Thoracic aorta (tissue), 2 donors: ENCODE results near the gene LRRC4B. TPM values are rescaled to one million over a fixed set of nuclear protein-coding genes. Genes with fewer than 3 reads are reported as not detected.

Experiments used
- ATAC-seq: fragments of 150-250 bp; one replicate; pipeline ENCODE4 v1.8.0; 2017; ENCODE audit warnings: low read depth; ENCODE audit not compliant: insufficient number of reproducible peaks, low FRiP score
- DNase-seq: peaks from one replicate; pipeline ENCODE4 v3.0.0-alpha.2; 2020; ENCODE audit warnings: low spot score
- H3K27ac ChIP-seq, 2 donors: fragments of 200-600 bp; sonication (generic); 1 replicate in 1 of 2; 2 replicates in 1 of 2; pipeline ENCODE4 v1.5.1; 2016; ENCODE audit warnings: mild to moderate bottlenecking in 2 of 2, moderate library complexity in 2 of 2
- H3K27me3 ChIP-seq: fragments of 200-600 bp; sonication (generic); replicated peaks from 2 replicates; pipeline ENCODE4 v1.6.0; 2016; ENCODE audit warnings: mild to moderate bottlenecking; ENCODE audit not compliant: insufficient read depth
- H3K36me3 ChIP-seq: fragments of 200-600 bp; sonication (generic); one replicate; pipeline ENCODE4 v1.5.1; 2016
- H3K4me1 ChIP-seq, 2 donors: fragments of 200-600 bp; sonication (generic); 1 replicate in 1 of 2; 2 replicates in 1 of 2; pipeline versions ENCODE4 v1.5.1 to v1.6.0; 2016; ENCODE audit warnings: low read depth in 2 of 2, mild to moderate bottlenecking in 1 of 2; ENCODE audit not compliant: control insufficient read depth in 1 of 2
- H3K4me3 ChIP-seq: fragments of 200-600 bp; sonication (generic); 2 replicates; pipeline ENCODE4 v1.5.1; 2016; ENCODE audit warnings: mild to moderate bottlenecking
- H3K9me3 ChIP-seq: fragments of 200-600 bp; sonication (generic); 2 replicates; pipeline ENCODE4 v1.5.1; 2016
- CTCF ChIP-seq: fragments of 200-600 bp; sonication (generic); IDR thresholded peaks from one replicate; pipeline ENCODE4 v1.5.1; 2019; ENCODE audit warnings: antibody characterized with exemption
- total RNA-seq, 2 donors: library from RNA; depleted of rRNA; stranded (reverse); fragments of >200 nt; gene quantifications; one replicate each; pipeline versions ENCODE4 v1.1.0 to v1.2.3, GENCODE V29; 2016

LRRC4B gene
- total RNA-seq, 2 donors from 2014 or later: 5.3 to 13.7 TPM

GRCh38 chr19:50515168-50515561 lies 53.1 kb downstream of the LRRC4B start:
- ATAC-seq: no peak
- no peak for DNase-seq
- H3K4me3 ChIP-seq: no peak overlapping the region

DNA sequence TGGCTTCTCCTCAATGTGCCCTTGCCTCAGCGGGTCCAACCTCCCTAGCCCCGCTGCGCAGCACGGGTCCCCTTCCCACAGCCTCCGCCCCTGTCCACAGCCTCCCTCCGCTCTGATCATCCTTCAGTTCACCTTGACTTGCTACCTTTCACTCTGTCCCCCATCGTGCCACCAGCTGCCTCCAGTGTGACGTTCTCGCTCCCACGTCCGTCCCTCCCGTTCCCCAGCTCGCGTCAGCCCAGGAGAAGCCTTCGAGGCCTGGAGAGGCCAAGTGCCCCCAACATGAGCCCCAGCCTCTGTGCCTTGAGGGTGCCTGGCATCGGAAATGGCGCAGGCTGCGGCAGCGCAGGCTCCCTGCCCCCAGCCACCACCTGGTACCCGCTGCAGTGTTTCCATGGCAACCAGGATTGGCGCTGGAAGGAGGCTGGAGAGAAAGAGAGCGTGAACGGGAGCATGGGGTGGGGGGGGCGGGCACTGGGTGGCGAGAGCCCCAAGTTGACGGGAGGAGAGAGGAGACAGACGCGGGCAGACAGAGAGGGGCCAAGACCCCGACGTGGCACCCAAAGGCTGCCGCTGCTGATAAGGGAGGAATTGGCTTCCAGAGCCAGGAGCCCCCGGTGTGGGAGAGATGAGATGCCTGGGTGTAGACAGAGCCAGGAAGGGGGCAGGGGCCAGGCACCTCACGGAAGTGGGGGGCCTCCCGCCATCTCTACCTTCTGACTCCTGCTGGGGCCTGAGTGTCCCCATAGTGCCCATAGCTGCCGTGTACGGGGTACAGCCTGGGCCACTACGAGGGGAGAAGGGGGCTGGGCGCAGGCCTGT lies 53.7 kb downstream of the LRRC4B start:
- H3K9me3 ChIP-seq: no peaks in the 10 kb centered on the region
- TF ChIP-seq CTCF: no peak
- ATAC-seq: no peak
- H3K36me3 ChIP-seq: no peaks in the 10 kb centered on the region
- no peak overlapping the region for H3K27ac ChIP-seq
- peaks cover 7 to 10% of the 10 kb centered on the region in 2 donors for H3K4me1 ChIP-seq
- DNase-seq: no peak
- no peak overlapping the region for H3K4me3 ChIP-seq
- H3K27me3 ChIP-seq: no peaks in the 10 kb centered on the region

More at GRCh38 chr19:50515168-50515561, 53.1 kb downstream of the LRRC4B start:
- Histone ChIP-seq H3K4me1 (peaks cover 4 to 6% of the 10 kb centered on the region in 2 donors), H3K9me3 (no peaks in the 10 kb centered on the region), H3K36me3 (no peaks in the 10 kb centered on the region), H3K27ac (no peak overlapping the region), H3K27me3 (no peaks in the 10 kb centered on the region)
- no peak for TF ChIP-seq CTCF

GRCh38 chr19:50513746-50514345 lies 54.4 kb downstream of the LRRC4B start, which contains the start of gene ASPDH:
TSS of gene ASPDH (minus strand) at chr19:50513913. CDS start at chr19:50513823, 90 bp downstream.
- Histone ChIP-seq H3K4me1 (peaks cover 7 to 10% of the 10 kb centered on the region in 2 donors), H3K9me3 (no peaks in the 10 kb centered on the region), H3K4me3 (no peak within 1 kb of the TSS), H3K27ac (no peak within 1 kb of the TSS), H3K27me3 (no peaks in the 10 kb centered on the region), H3K36me3 (no peaks in the 10 kb centered on the region)
- ATAC-seq (no peak), DNase-seq (no peak)
- no peak for TF ChIP-seq CTCF

GRCh38 chr19:50512999-50513745 lies 55.1 kb downstream of the LRRC4B start:
- ATAC-seq: no peak
- TF ChIP-seq CTCF: no peak
- no peak for DNase-seq

More at GRCh38 chr19:50512999-50513745, 55.1 kb downstream of the LRRC4B start:
- Histone ChIP-seq H3K9me3 (no peaks in the 10 kb centered on the region), H3K27ac (no peak overlapping the region), H3K36me3 (no peaks in the 10 kb centered on the region), H3K4me3 (no peak overlapping the region), H3K27me3 (no peaks in the 10 kb centered on the region), H3K4me1 (peaks cover 7 to 10% of the 10 kb centered on the region in 2 donors)
